ENCODE data around the gene OR5B2.

GRCh38 chr11:58390551-58391063, 37.3 kb downstream of the OR5B2 start:
- TF ChIP-seq CTCF (IDR thresholded peaks at IDR 0.05; ENCODE audit: low read length) (no peak), EZH2 (IDR thresholded peaks at IDR 0.05; ENCODE audit: borderline replicate concordance, low read length) (no peak)

All from OCI-LY1 (cell line).